ENCODE data around the gene WLS. TPM values are rescaled to one million over a fixed set of nuclear protein-coding genes. Genes with fewer than 3 reads are reported as not detected.
A peak's percentile ranks its signal among the peaks of the same experiment; 100 is the strongest.

WLS gene
- total and polyA plus RNA-seq, 7 donors, result 12.6 to 188 (median 99.2) TPM

DNA sequence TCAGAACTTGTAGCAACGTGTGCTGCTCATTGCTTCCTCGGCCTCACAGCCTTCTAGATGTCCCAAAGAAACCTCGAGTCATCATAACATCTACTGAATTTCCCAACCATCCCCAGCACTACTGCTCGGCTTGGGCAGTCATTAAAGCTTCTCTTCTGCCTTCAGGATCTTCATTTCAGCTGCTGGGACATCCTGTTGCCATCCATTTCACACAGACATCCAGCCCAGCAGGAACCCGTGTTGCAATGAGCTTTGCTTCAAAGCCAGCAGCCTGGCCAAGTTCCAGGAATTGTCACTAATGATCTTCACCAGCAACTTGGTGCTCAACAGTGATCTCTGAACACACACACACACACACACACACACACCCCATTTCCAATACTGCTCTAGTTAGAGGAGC, 18.5 kb downstream of the WLS start:
- H3K4me3 ChIP-seq, result no peak overlapping the region
- no peaks in the 10 kb centered on the region for H3K27me3 ChIP-seq
- no peaks in the 10 kb centered on the region for H3K9me3 ChIP-seq
- 60 to 63% methylated on average over 5 of the region's 5 CpGs for WGBS, 2 donors
- intact Hi-C loops (cut with DNase I), result loop anchor here (5.0 kb wide), 1 partner anchor 42 kb away; no protein-coding TSS in a partner anchor
- peaks cover 0 to 100% (median 91%) of the 10 kb centered on the region in 4 donors for H3K4me1 ChIP-seq
- H3K27ac ChIP-seq, result peak overlapping the region; percentile 72 to 82 (median 77)
- no peak for TF ChIP-seq POLR2A (IDR thresholded peaks at IDR 0.05)
- TF ChIP-seq, protein P1, sequence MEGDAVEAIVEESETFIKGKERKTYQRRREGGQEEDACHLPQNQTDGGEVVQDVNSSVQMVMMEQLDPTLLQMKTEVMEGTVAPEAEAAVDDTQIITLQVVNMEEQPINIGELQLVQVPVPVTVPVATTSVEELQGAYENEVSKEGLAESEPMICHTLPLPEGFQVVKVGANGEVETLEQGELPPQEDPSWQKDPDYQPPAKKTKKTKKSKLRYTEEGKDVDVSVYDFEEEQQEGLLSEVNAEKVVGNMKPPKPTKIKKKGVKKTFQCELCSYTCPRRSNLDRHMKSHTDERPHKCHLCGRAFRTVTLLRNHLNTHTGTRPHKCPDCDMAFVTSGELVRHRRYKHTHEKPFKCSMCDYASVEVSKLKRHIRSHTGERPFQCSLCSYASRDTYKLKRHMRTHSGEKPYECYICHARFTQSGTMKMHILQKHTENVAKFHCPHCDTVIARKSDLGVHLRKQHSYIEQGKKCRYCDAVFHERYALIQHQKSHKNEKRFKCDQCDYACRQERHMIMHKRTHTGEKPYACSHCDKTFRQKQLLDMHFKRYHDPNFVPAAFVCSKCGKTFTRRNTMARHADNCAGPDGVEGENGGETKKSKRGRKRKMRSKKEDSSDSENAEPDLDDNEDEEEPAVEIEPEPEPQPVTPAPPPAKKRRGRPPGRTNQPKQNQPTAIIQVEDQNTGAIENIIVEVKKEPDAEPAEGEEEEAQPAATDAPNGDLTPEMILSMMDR (IDR thresholded peaks at IDR 0.05), result no peak
- peak; percentile 73 to 88 (median 79) for TF ChIP-seq POLR2AphosphoS5 (IDR thresholded peaks at IDR 0.05)
- peak in 1 of 4 donors; percentile 51 for TF ChIP-seq EP300 (IDR thresholded peaks at IDR 0.05)
- no peaks in the 10 kb centered on the region for H3K36me3 ChIP-seq
- DNase-seq, result peak; percentile 97

DNA sequence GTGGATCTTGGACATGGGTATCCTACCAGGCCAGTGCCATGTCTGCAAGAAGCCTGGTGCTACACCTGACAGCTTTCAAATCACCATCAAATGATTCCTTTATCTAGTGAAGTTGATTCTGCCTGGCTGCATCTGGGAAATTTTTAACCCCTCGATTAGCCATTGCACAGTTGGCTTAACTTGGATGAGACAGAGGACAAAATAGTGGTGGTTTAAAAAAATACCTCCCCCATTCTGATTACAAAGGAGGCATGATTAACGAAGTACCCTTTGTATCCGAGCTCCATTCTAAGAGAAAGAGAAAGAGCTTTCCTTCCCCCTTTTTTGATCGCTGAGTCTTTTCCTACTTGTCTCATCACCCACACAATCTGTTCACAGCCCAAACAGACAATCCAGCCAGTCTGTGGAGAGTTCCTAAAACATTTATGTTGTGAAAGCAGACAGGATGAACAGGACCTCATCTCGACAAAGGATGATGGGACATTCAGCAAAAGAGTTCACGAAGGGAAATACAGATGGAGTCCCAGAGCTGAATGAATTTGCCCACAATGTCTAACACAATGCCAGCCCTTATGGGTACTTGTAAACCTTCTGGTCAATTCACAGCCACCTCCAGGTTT, 20.5 kb downstream of the WLS start:
- no peaks in the 10 kb centered on the region for H3K36me3 ChIP-seq
- TF ChIP-seq POLR2A (IDR thresholded peaks at IDR 0.05) (no peak), EP300 (IDR thresholded peaks at IDR 0.05) (no peak), POLR2AphosphoS5 (IDR thresholded peaks at IDR 0.05) (no peak)
- TF ChIP-seq, protein P1 (IDR thresholded peaks at IDR 0.05), result no peak
- 86 to 93% methylated on average over 6 of the region's 6 CpGs for whole genome bisulfite sequencing, 2 donors
- intact Hi-C loops (cut with DNase I), result loop anchor here (5.0 kb wide), 1 partner anchor 40 kb away; no protein-coding TSS in a partner anchor
- DNase-seq, result no peak
- H3K9me3 ChIP-seq, result no peaks in the 10 kb centered on the region
- no peaks in the 10 kb centered on the region for H3K27me3 ChIP-seq
- peak overlapping the region in 2 of 4 donors; percentile 79 to 82 for H3K27ac ChIP-seq
- no peak overlapping the region for H3K4me3 ChIP-seq
- H3K4me1 ChIP-seq, result peaks cover 0 to 95% (median 83%) of the 10 kb centered on the region in 4 donors

DNA sequence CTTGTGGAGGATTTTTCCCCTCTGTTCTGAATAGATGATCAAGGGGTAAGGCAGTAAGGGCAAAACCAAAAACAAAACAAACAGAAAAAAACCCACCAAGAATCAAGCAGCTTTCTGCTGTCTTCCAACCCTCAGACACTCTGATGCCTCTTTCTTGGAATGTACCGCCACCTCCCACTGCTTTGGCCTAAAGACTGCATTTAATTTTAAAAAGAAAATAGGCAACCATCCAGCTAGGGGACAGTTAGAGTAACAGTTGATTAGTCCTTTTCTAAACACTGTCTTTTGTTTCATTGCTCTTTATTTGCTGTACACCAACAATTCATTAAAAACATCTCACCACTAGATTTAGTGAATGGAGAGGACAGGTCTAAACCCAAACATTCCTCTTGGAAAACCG, 21.5 kb downstream of the WLS start:
- TF ChIP-seq EP300 (IDR thresholded peaks at IDR 0.05) (no peak), POLR2AphosphoS5 (IDR thresholded peaks at IDR 0.05) (no peak), POLR2A (IDR thresholded peaks at IDR 0.05) (no peak)
- TF ChIP-seq, protein P1 (IDR thresholded peaks at IDR 0.05), result no peak
- no peaks in the 10 kb centered on the region for H3K27me3 ChIP-seq
- WGBS, 2 donors, result 83 to 86% methylated on average over 2 of the region's 2 CpGs
- intact Hi-C loops (cut with DNase I), result loop anchor here (5.0 kb wide), 1 partner anchor 39 kb away; no protein-coding TSS in a partner anchor
- peaks cover 0 to 95% (median 82%) of the 10 kb centered on the region in 4 donors for H3K4me1 ChIP-seq
- no peaks in the 10 kb centered on the region for H3K9me3 ChIP-seq
- H3K27ac ChIP-seq, result peak overlapping the region in 3 of 4 donors; percentile 30 to 53 (median 32)
- no peak overlapping the region for H3K4me3 ChIP-seq
- no peaks in the 10 kb centered on the region for H3K36me3 ChIP-seq
- no peak for DNase-seq

DNA sequence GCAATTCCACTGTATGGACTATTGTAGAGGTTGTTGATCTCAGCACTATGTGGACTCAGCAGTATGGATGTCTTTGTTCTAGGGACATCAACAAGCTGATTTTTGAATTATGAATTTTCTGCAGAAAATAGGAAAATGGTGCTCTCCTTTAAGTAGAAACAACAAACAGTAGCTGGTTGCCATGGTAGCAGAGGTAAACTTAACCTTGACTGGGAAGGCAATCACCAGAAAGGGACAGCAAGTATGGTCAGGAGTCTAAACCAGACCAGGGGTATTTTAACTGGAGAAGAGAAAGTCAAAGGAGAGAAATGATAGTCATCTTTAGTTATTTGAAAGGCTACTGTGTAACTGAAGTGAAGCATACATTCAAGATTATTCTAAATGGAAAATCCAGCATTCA, 22.3 kb downstream of the WLS start:
- intact Hi-C loops (cut with DNase I), result loop anchor here (5.0 kb wide), 1 partner anchor 38 kb away; no protein-coding TSS in a partner anchor
- peaks cover 0 to 95% (median 81%) of the 10 kb centered on the region in 4 donors for H3K4me1 ChIP-seq
- H3K27me3 ChIP-seq, result no peaks in the 10 kb centered on the region
- no peaks in the 10 kb centered on the region for H3K36me3 ChIP-seq
- H3K27ac ChIP-seq, result peak overlapping the region in 3 of 4 donors; percentile 30 to 53 (median 32)
- no peak overlapping the region for H3K4me3 ChIP-seq
- no peaks in the 10 kb centered on the region for H3K9me3 ChIP-seq
- no peak for DNase-seq
- TF ChIP-seq EP300 (IDR thresholded peaks at IDR 0.05) (no peak), POLR2AphosphoS5 (IDR thresholded peaks at IDR 0.05) (no peak), POLR2A (IDR thresholded peaks at IDR 0.05) (no peak)
- TF ChIP-seq, protein P1 (IDR thresholded peaks at IDR 0.05), result no peak
